Fibroblast of skin of abdomen (primary cell): ENCODE measurements around the gene FAM20A.

Experiments used
- DNase-seq: peaks from one replicate; pipeline ENCODE4 v3.0.0-alpha.2; 2013

The FAM20A gene

GRCh38 chr17:68489919-68490318 is 111.2 kb downstream of the FAM20A start:
- no peak for DNase-seq
